GM23338 (cell line): ENCODE measurements around the gene NVL. TPM values are rescaled to one million over a fixed set of nuclear protein-coding genes. Genes with fewer than 3 reads are reported as not detected.
A peak's percentile ranks its signal among the peaks of the same experiment; 100 is the strongest.

Source experiments
- ATAC-seq: fragments of 200-7000 bp; cut with Tn5 transposase; 3 replicates; pipeline ENCODE4 v1.9.1; 2020
- DNase-seq: peaks from one replicate; pipeline ENCODE4 v3.0.0-alpha.2; 2015; ENCODE audit warnings: low spot score
- H2AFZ ChIP-seq: fragments of 200-600 bp; sonication (generic); 2 replicates; pipeline ENCODE4 v1.8.0; 2016; ENCODE audit warnings: antibody characterized with exemption, mild to moderate bottlenecking, moderate library complexity
- H3F3A ChIP-seq: fragments of 200-600 bp; sonication (generic); replicated peaks from 2 replicates; pipeline ENCODE4 v1.8.0; 2017; ENCODE audit warnings: antibody characterized with exemption, mixed run types, low read depth
- H3K27ac ChIP-seq: fragments of 200-600 bp; sonication (generic); 2 replicates; pipeline ENCODE4 v1.6.1; 2016; ENCODE audit warnings: low read depth
- H3K27me3 ChIP-seq: fragments of 200-600 bp; sonication (generic); 2 replicates; pipeline ENCODE4 v1.8.0; 2016; ENCODE audit warnings: mild to moderate bottlenecking, mixed run types, moderate library complexity; ENCODE audit not compliant: insufficient read depth
- H3K36me3 ChIP-seq: fragments of 200-600 bp; sonication (generic); 2 replicates; pipeline ENCODE4 v1.8.0; 2016; ENCODE audit warnings: mild to moderate bottlenecking; ENCODE audit not compliant: insufficient read depth
- H3K4me1 ChIP-seq: fragments of 200-600 bp; sonication (generic); 2 replicates; pipeline ENCODE4 v1.8.0; 2016; ENCODE audit warnings: mild to moderate bottlenecking, moderate library complexity; ENCODE audit not compliant: insufficient read depth
- H3K4me2 ChIP-seq: fragments of 200-600 bp; sonication (generic); 2 replicates; pipeline ENCODE4 v1.7.1; 2017; ENCODE audit warnings: mixed run types
- H3K4me3 ChIP-seq: fragments of 200-600 bp; sonication (generic); 2 replicates; pipeline ENCODE4 v1.6.1; 2016; ENCODE audit warnings: mixed run types
- H3K79me2 ChIP-seq: fragments of 200-600 bp; sonication (generic); replicated peaks from 2 replicates; pipeline ENCODE4 v1.8.0; 2017; ENCODE audit warnings: mild to moderate bottlenecking; ENCODE audit not compliant: insufficient read depth
- H3K9me2 ChIP-seq: fragments of 200-600 bp; sonication (generic); 2 replicates; pipeline ENCODE4 v1.8.0; 2017; ENCODE audit not compliant: insufficient read depth
- H4K20me1 ChIP-seq: fragments of 200-600 bp; sonication (generic); replicated peaks from 2 replicates; pipeline ENCODE4 v1.8.0; 2017; ENCODE audit warnings: mild to moderate bottlenecking; ENCODE audit not compliant: insufficient read depth
- H3K27ac Mint-ChIP-seq: 2 replicates; pipeline ENCODE4 v1.8.0; 2020; ENCODE audit warnings: inconsistent platforms, mild to moderate bottlenecking, moderate library complexity, mixed read lengths
- H3K27me3 Mint-ChIP-seq: 3 replicates; pipeline ENCODE4 v1.8.0; 2022; ENCODE audit warnings: low read depth, mild to moderate bottlenecking, moderate library complexity, mixed read lengths, inconsistent platforms; ENCODE audit not compliant: insufficient read depth, poor library complexity
- H3K36me3 Mint-ChIP-seq: 3 replicates; pipeline ENCODE4 v1.8.0; 2021; ENCODE audit warnings: low read depth, mild to moderate bottlenecking, inconsistent platforms, moderate library complexity, mixed read lengths
- H3K4me1 Mint-ChIP-seq: 3 replicates; pipeline ENCODE4 v1.8.0; 2020; ENCODE audit warnings: mild to moderate bottlenecking, inconsistent platforms, mixed read lengths
- H3K4me3 Mint-ChIP-seq: 3 replicates; pipeline ENCODE4 v1.8.0; 2021; ENCODE audit warnings: moderate library complexity, mild to moderate bottlenecking, inconsistent platforms, mixed read lengths
- H3K9me3 Mint-ChIP-seq: 3 replicates; pipeline ENCODE4 v1.8.0; 2020; ENCODE audit warnings: moderate library complexity, mild to moderate bottlenecking, inconsistent platforms, mixed read lengths
- CREB1 ChIP-seq: fragments of 250-450 bp; sonication (Bioruptor Pico); IDR thresholded peaks from 2 replicates; pipeline ENCODE4 v1.5.0; 2020; ENCODE audit warnings: low read depth, mild to moderate bottlenecking, moderate library complexity
- EZH2 ChIP-seq: fragments of 200-600 bp; sonication (generic); IDR thresholded peaks from one replicate; pipeline ENCODE4 v1.8.0; 2017; ENCODE audit warnings: antibody characterized with exemption, mild to moderate bottlenecking, low read depth; ENCODE audit not compliant: unreplicated experiment
- EZH2phosphoT487 ChIP-seq: fragments of 200-600 bp; sonication (generic); IDR thresholded peaks from one replicate; pipeline ENCODE4 v1.8.1; 2018; ENCODE audit warnings: antibody characterized with exemption; ENCODE audit not compliant: unreplicated experiment
- JUNB ChIP-seq: IDR thresholded peaks from one replicate; pipeline ENCODE4 v1.6.1; 2016; ENCODE audit warnings: antibody characterized with exemption; ENCODE audit not compliant: unreplicated experiment
- NANOG ChIP-seq: IDR thresholded peaks from 2 replicates; pipeline ENCODE4 v1.6.1; 2016; ENCODE audit warnings: antibody characterized with exemption, borderline replicate concordance
- POLR2AphosphoS5 ChIP-seq: IDR thresholded peaks from 2 replicates; pipeline ENCODE4 v1.6.1; 2016; ENCODE audit warnings: antibody characterized with exemption, low read depth
- STAT1 ChIP-seq: IDR thresholded peaks from one replicate; pipeline ENCODE4 v1.6.1; 2016; ENCODE audit warnings: antibody characterized with exemption; ENCODE audit not compliant: unreplicated experiment
- ZNF114 ChIP-seq: fragments of 250-450 bp; sonication (Bioruptor Pico); IDR thresholded peaks from 2 replicates; pipeline ENCODE4 v1.5.0; 2020; ENCODE audit warnings: mild to moderate bottlenecking, moderate library complexity
- ZNF331 ChIP-seq: fragments of 250-450 bp; sonication (Bioruptor Pico); IDR thresholded peaks from 2 replicates; pipeline ENCODE4 v1.5.0; 2020; ENCODE audit warnings: low read depth, mild to moderate bottlenecking, moderate library complexity
- polyA plus RNA-seq: library from polyadenylated mRNA; unstranded; fragments of >200 nt; fragmentation: Nextera tagmentation; extraction: Ambion mirVana; gene quantifications from 2 replicates; pipeline ENCODE4 v1.2.1, GENCODE V29; 2016
- total RNA-seq: library from RNA; depleted of rRNA; stranded (reverse); fragments of >200 nt; shearing (Covaris generic); gene quantifications from 2 replicates; pipeline ENCODE4 v1.2.3, GENCODE V29; 2014
- TF ChIP-seq, protein P1 (sequence below): fragments of 250-450 bp; sonication (Bioruptor Pico); IDR thresholded peaks from 2 replicates; pipeline ENCODE4 v1.5.0; 2020; ENCODE audit warnings: mild to moderate bottlenecking, moderate library complexity
- TF ChIP-seq, protein P2 (sequence below), 2 experiments: fragments of 200-600 bp in 1 of 2; sonication (generic) in 1 of 2; conservative IDR thresholded peaks; 2 replicates each; pipeline versions ENCODE4 v1.5.1 to v1.6.1; 2016 to 2017; ENCODE audit warnings: antibody characterized with exemption in 2 of 2, low read depth in 2 of 2, mild to moderate bottlenecking in 2 of 2, moderate library complexity in 1 of 2
- TF ChIP-seq, protein P3 (sequence below): IDR thresholded peaks from 2 replicates; pipeline ENCODE4 v1.6.1; 2016; ENCODE audit warnings: antibody characterized with exemption
- TF ChIP-seq, protein P4 (sequence below): IDR thresholded peaks from one replicate; pipeline ENCODE4 v1.6.1; 2018; ENCODE audit warnings: antibody characterized with exemption; ENCODE audit not compliant: unreplicated experiment

The NVL gene
- total and polyA plus RNA-seq, 2 experiments from 2014 or later, result 44.4 to 71.7 TPM

DNA sequence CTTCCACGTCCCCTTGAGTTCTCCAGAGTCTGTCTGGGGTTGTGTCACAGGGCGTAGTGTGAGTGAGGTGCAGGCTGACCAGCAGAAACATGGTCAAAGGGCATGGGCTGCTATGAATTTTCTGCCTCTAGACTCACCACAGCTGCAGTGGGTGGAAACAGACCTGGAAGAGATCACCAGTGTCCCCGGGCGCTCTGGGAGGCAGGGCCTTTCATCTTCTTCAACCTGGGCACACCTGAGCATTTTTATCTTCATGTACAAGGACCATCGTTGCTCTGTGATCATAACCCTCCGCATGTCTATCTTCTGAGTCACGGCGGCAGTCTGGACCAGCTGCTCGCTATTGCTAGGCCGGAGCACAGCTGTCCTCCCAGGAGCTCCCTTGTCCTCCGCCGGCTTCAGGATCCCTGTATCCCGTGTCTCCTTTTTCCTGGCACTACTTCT, 117.3 kb downstream of the NVL start:
- H3K36me3 Mint-ChIP-seq, result no peaks in the 10 kb centered on the region
- no peak for TF ChIP-seq STAT1
- TF ChIP-seq POLR2AphosphoS5, result no peak
- TF ChIP-seq, protein P1, sequence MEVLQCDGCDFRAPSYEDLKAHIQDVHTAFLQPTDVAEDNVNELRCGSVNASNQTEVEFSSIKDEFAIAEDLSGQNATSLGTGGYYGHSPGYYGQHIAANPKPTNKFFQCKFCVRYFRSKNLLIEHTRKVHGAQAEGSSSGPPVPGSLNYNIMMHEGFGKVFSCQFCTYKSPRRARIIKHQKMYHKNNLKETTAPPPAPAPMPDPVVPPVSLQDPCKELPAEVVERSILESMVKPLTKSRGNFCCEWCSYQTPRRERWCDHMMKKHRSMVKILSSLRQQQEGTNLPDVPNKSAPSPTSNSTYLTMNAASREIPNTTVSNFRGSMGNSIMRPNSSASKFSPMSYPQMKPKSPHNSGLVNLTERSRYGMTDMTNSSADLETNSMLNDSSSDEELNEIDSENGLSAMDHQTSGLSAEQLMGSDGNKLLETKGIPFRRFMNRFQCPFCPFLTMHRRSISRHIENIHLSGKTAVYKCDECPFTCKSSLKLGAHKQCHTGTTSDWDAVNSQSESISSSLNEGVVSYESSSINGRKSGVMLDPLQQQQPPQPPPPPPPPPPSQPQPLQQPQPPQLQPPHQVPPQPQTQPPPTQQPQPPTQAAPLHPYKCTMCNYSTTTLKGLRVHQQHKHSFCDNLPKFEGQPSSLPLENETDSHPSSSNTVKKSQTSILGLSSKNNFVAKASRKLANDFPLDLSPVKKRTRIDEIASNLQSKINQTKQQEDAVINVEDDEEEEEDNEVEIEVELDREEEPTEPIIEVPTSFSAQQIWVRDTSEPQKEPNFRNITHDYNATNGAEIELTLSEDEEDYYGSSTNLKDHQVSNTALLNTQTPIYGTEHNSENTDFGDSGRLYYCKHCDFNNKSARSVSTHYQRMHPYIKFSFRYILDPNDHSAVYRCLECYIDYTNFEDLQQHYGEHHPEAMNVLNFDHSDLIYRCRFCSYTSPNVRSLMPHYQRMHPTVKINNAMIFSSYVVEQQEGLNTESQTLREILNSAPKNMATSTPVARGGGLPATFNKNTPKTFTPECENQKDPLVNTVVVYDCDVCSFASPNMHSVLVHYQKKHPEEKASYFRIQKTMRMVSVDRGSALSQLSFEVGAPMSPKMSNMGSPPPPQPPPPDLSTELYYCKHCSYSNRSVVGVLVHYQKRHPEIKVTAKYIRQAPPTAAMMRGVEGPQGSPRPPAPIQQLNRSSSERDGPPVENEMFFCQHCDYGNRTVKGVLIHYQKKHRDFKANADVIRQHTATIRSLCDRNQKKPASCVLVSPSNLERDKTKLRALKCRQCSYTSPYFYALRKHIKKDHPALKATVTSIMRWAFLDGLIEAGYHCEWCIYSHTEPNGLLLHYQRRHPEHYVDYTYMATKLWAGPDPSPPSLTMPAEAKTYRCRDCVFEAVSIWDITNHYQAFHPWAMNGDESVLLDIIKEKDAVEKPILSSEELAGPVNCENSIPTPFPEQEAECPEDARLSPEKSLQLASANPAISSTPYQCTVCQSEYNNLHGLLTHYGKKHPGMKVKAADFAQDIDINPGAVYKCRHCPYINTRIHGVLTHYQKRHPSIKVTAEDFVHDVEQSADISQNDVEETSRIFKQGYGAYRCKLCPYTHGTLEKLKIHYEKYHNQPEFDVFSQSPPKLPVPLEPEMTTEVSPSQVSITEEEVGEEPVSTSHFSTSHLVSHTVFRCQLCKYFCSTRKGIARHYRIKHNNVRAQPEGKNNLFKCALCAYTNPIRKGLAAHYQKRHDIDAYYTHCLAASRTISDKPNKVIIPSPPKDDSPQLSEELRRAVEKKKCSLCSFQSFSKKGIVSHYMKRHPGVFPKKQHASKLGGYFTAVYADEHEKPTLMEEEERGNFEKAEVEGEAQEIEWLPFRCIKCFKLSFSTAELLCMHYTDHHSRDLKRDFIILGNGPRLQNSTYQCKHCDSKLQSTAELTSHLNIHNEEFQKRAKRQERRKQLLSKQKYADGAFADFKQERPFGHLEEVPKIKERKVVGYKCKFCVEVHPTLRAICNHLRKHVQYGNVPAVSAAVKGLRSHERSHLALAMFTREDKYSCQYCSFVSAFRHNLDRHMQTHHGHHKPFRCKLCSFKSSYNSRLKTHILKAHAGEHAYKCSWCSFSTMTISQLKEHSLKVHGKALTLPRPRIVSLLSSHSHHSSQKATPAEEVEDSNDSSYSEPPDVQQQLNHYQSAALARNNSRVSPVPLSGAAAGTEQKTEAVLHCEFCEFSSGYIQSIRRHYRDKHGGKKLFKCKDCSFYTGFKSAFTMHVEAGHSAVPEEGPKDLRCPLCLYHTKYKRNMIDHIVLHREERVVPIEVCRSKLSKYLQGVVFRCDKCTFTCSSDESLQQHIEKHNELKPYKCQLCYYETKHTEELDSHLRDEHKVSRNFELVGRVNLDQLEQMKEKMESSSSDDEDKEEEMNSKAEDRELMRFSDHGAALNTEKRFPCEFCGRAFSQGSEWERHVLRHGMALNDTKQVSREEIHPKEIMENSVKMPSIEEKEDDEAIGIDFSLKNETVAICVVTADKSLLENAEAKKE (CRISPR knock-in tag), result no peak
- TF ChIP-seq, protein P2, sequence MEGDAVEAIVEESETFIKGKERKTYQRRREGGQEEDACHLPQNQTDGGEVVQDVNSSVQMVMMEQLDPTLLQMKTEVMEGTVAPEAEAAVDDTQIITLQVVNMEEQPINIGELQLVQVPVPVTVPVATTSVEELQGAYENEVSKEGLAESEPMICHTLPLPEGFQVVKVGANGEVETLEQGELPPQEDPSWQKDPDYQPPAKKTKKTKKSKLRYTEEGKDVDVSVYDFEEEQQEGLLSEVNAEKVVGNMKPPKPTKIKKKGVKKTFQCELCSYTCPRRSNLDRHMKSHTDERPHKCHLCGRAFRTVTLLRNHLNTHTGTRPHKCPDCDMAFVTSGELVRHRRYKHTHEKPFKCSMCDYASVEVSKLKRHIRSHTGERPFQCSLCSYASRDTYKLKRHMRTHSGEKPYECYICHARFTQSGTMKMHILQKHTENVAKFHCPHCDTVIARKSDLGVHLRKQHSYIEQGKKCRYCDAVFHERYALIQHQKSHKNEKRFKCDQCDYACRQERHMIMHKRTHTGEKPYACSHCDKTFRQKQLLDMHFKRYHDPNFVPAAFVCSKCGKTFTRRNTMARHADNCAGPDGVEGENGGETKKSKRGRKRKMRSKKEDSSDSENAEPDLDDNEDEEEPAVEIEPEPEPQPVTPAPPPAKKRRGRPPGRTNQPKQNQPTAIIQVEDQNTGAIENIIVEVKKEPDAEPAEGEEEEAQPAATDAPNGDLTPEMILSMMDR (conservative IDR thresholded peaks at IDR 0.05; ENCODE audit: low read depth in 2 of 2), result no peak
- TF ChIP-seq EZH2, result no peak
- TF ChIP-seq, protein P3, sequence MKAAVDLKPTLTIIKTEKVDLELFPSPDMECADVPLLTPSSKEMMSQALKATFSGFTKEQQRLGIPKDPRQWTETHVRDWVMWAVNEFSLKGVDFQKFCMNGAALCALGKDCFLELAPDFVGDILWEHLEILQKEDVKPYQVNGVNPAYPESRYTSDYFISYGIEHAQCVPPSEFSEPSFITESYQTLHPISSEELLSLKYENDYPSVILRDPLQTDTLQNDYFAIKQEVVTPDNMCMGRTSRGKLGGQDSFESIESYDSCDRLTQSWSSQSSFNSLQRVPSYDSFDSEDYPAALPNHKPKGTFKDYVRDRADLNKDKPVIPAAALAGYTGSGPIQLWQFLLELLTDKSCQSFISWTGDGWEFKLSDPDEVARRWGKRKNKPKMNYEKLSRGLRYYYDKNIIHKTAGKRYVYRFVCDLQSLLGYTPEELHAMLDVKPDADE, result no peak
- TF ChIP-seq EZH2phosphoT487, result no peak
- TF ChIP-seq ZNF331 (CRISPR knock-in tag), result no peak
- no peak for TF ChIP-seq ZNF114 (CRISPR knock-in tag)
- no peak for TF ChIP-seq CREB1
- TF ChIP-seq NANOG, result no peak
- TF ChIP-seq, protein P4, sequence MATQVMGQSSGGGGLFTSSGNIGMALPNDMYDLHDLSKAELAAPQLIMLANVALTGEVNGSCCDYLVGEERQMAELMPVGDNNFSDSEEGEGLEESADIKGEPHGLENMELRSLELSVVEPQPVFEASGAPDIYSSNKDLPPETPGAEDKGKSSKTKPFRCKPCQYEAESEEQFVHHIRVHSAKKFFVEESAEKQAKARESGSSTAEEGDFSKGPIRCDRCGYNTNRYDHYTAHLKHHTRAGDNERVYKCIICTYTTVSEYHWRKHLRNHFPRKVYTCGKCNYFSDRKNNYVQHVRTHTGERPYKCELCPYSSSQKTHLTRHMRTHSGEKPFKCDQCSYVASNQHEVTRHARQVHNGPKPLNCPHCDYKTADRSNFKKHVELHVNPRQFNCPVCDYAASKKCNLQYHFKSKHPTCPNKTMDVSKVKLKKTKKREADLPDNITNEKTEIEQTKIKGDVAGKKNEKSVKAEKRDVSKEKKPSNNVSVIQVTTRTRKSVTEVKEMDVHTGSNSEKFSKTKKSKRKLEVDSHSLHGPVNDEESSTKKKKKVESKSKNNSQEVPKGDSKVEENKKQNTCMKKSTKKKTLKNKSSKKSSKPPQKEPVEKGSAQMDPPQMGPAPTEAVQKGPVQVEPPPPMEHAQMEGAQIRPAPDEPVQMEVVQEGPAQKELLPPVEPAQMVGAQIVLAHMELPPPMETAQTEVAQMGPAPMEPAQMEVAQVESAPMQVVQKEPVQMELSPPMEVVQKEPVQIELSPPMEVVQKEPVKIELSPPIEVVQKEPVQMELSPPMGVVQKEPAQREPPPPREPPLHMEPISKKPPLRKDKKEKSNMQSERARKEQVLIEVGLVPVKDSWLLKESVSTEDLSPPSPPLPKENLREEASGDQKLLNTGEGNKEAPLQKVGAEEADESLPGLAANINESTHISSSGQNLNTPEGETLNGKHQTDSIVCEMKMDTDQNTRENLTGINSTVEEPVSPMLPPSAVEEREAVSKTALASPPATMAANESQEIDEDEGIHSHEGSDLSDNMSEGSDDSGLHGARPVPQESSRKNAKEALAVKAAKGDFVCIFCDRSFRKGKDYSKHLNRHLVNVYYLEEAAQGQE, result no peak
- no peak for TF ChIP-seq JUNB
- Histone ChIP-seq H3K9me2 (no peaks in the 10 kb centered on the region), H3K36me3 (no peaks in the 10 kb centered on the region), H3K4me1 (peaks cover 13% of the 10 kb centered on the region), H3K4me2 (no peak overlapping the region), H3K27ac (peak overlapping the region; percentile 88), H2AFZ (peak overlapping the region; percentile 83; the same call in 1 of the 2 replicates), H3F3A (0 out of 2 replicates have a peak, but pooled peaks cover 2% of the 10 kb centered on the region), H3K4me3 (no peak overlapping the region), H3K27me3 (no peaks in the 10 kb centered on the region), H3K79me2 (no peaks in the 10 kb centered on the region), H4K20me1 (no peaks in the 10 kb centered on the region)
- H3K4me3 Mint-ChIP-seq, result no peak overlapping the region; the same call in 2 of the 3 replicates
- peaks cover 19% of the 10 kb centered on the region for H3K4me1 Mint-ChIP-seq
- ATAC-seq, result peak; percentile 12; the same call in 2 of the 3 replicates
- H3K9me3 Mint-ChIP-seq, result no peaks in the 10 kb centered on the region
- DNase-seq, result no peak
- H3K27ac Mint-ChIP-seq, result peak overlapping the region; percentile 89
- H3K27me3 Mint-ChIP-seq, result peaks cover 13% of the 10 kb centered on the region
